NCI-H226 (cell line): ENCODE data around the gene AGK.
A peak's percentile ranks its signal among the peaks of the same experiment; 100 is the strongest.
"Not testable (repeated sequence)": the region's sequence is repeated elsewhere in the genome, so short reads cannot be mapped to it uniquely, and the experiment has no call there.

Source experiments
- DNase-seq: peaks from one replicate; pipeline ENCODE4 v3.0.0-alpha.2; 2015

Gene AGK

GRCh38 chr7:141557360-141557759 lies 6.2 kb downstream of the AGK start:
- no peak for DNase-seq

DNA sequence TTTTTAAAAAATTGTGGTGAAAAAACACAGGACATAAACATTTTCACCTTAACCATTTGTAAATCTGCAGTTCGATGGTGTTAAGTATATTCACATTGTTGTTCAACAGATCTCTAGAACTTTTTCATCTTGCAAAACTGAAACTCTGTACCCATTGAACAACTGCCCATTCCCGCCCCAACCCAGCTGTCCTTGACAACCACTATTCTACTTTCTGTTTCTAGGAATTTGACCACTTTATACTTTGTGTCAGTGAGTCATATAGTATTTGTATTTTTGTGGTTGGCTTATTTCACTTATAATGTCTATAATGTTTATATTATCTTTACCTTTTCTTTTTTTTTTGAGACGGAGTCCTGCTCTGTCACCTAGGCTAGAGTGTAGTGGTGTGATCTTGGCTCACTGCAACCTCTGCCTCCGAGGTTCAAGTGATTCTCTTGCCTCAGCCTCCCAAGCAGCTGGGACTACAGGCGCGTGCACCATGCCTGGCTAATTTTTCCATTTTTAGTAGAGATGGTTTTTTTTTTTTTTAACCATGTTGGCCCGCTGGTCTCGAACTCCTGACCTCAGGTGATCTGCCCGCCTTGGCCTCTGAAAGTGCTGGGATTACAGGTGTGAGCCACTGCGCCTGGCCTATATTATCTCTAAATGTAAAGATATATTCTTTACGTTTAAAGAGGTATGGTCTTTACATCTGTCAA lies 6.8 kb downstream of the AGK start:
- DNase-seq: not testable (repeated sequence)

DNA sequence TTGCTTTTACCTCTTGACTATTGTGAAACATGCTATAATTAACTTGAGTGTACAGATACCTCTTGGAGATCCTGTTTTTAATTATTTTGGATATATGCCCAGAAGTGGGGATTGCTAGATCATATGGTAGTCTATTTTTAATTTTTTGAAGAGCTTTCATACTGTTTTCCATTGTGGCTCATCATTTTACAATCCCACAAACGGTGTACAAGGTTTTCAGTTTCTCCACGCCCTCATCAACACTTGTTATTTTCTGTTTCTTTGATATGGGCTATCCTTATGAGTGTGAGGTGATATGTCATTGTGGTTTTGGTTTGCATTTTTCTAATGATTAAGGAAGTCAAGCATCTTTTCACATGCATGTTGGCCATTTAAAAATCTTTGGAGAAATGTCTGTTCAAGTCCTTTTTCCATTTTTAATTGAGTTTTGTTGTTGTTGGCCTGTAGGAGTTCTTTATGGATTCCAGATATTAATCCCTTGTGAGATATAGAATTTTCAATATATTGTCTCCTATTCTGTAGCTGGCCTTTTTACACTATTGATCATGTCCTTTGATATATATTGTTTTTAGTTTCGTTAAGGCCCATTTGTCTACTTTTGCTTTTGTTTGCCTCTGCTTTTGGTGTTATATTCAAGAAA lies 7.5 kb downstream of the AGK start:
- DNase-seq: no peak

DNA sequence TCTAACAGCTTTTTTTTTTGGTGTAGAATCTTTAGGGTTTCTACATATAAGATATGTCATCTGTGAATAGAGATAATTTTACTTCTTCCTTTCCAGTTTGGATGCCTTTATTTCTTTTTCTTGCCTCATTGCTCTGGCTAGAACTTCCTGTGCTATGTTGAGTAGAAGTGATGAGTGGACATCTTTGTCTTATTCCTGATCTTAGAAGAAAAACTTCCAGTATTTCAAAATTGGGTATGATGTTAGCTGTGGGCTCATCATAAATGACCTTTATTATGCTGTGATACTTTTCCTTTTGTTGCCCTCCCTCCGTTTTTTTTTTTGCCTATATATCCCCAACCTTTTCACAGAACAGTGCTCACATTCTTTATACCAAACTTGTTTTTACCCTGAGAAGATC lies 8.8 kb downstream of the AGK start:
- DNase-seq: no peak

GRCh38 chr7:141562036-141562435 lies 10.8 kb downstream of the AGK start:
- no peak for DNase-seq

GRCh38 chr7:141562543-141562942 lies 11.3 kb downstream of the AGK start:
- no peak for DNase-seq

DNA sequence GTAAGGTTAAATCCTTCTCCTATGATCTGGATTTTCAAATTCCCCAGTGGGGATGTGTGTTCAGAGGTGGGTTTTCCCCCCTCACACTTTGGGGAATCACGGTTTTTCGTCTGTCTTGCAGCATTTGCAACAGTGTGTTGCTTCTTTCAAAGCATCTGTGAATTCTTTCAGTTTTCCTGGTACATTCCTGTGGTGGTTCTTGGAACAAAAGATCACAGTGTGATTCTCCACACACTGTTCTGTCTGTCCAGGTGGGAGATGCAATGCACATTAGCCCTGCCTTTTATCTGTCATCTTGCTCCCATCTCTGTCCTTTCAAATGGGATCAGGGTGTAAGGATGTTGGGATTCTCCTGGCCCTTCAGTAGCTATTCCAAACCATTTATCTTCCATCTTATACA lies 11.8 kb downstream of the AGK start:
- no peak for DNase-seq

DNA sequence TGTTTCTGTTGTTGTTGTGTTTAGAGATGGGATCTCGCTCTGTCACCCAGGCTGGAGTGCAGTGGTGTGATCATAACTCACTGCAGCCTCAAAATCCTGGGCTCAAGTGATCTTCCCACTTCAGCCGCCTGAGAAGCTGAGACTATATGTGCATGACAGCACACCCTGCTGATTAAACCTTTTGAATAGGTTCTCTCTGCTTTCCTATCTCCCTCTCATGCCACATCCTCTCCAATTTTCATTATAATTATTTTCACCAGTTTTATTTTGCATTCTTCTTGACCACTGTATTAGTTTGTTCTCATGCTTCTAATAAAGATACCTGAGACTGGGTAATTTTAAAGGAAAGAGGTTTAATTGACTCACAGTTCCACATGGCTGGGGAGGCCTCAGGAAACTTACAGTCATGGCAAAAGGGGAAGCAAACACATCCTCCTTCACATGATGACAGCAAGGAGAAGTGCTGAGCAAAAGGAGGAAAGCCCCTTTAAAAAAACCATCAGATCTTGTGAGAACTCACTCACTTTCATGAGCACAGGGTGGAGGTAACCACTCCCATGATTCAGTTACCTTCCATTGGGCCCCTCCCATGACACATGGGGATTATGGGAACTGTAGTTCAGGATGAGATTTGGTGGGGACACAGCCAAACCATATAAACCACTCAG lies 12.9 kb downstream of the AGK start:
- no peak for DNase-seq

GRCh38 chr7:141567432-141567831 lies 16.2 kb downstream of the AGK start:
- no peak for DNase-seq

DNA sequence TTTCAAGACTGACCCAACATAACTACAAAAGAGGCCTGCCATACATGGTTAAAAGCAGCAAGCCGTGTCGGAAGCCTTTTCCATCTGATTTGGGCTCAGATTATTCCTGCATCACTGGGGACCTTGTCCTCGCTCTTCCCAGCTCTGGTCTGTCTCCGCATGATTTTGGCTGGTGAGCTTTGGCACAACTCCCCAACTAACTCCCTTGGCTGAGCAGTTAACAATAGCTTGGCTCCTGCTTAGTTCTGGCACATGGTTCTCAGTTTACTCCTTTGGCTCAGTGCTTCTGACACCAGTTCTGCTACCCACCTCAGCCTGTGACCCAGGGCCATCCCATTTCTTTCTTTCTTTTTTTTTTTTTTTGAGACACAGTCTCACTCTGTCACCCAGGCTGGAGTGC lies 17.0 kb downstream of the AGK start:
- no peak for DNase-seq

DNA sequence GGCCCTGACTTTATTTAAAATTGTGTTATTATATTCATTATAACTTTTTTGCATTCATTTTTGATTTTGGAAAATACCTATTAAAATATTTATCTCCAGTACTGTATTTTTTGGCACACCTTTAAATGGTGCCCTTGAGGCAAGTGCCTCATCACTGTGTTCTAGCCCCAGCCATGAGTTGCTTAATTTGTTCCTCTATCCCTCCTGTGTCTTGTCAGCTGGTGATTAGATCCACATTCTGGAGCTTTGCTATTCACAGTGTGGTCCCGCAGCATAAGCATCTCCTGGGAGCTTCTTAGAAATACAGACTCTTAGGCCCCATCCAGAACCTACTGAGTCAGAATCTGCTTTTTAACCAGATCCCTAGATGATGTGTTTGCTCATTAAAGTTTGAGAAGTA lies 19.8 kb downstream of the AGK start:
- DNase-seq: no peak

DNA sequence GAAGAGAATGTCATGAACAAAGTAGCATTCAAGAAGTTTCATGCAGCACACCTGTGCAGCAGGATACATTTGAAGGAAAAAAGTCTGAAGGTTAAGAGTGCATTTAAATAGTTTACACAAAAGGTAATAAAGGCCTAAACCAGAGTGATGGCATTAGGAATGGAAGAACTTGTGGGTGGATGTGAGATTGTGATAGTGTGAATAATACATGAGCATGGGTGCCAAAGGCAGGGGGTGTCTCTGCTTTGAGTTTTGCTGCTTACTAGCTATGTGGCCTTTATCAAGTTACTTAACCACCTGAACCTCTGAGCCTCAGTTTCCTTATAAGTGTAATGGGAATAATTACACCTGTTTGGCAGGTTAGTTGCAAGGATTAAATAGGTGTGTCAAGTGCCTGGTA lies 21.0 kb downstream of the AGK start:
- DNase-seq: no peak

GRCh38 chr7:141573511-141573910 lies 22.3 kb downstream of the AGK start:
- DNase-seq: no peak

- no peak for DNase-seq
Measured at GRCh38 chr7:141575164-141575563, 24.0 kb downstream of the AGK start.

GRCh38 chr7:141575654-141576448 lies 24.6 kb downstream of the AGK start:
- no peak for DNase-seq

DNA sequence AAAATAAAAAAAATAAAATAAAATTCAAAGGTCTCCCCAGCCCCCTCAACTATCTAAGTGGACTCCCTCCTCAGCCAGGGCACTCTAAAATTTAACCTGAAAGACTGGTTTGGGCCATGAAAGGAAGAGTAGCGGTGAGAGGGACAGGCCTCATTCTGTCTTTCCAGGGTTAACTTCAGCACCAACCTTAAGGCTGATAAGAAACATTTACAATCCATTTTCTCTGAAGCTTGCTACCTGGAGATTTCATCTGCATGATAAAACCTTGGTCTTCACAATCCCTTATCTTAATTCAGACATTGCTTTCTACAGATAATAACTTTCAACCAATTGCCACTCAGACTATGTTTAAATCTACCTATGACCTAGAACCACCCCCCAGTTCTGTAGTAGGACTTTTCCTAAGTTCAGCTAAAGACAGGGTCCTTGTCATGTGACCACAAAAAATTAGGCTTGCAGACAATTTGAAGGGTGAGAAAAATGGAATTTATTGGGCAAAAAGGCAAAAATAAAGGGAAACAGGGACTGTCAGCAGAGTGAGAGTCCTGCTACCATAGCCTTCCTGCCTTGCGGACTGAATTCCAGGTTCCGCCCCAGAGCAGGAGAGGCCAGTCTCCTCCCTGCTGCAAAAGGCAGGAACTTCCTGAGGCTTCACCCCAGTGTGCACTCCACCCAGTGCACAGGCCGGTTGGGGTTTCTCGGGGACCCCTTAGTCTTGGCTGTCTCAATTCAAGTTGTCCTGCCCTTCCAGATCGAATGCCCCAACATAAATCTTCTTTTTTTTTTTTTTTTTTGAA lies 26.0 kb downstream of the AGK start:
- DNase-seq: no peak

DNA sequence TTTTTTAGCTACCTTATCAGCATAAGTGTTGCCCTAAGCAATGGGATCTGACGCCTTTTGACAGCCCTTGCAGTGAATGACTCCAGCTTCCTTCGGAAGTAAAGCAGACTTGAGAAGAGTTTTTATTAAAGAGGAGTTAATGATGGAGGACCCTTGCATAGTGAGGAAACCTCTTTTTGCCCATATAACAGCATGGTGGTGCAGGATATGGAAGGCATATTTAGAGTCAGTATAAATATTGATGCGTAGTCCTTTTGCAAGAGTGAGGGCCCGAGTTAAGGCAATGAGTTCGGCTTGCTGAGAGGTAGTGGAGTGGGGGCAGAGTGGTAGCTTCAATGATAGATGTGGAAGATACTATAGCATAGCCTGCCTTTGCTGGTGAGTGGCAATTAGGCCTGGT lies 28.7 kb downstream of the AGK start:
- DNase-seq: not testable (repeated sequence)

GRCh38 chr7:141582063-141582462 lies 30.9 kb downstream of the AGK start:
- DNase-seq: not testable (repeated sequence)

- DNase-seq: no peak
Measured at GRCh38 chr7:141584935-141585334, 33.7 kb downstream of the AGK start.

GRCh38 chr7:141585592-141586510 lies 34.6 kb downstream of the AGK start:
- peak; percentile 89 for DNase-seq

GRCh38 chr7:141586878-141587277 lies 35.7 kb downstream of the AGK start:
- DNase-seq: peak; percentile 42

GRCh38 chr7:141587304-141587703 lies 36.1 kb downstream of the AGK start:
- DNase-seq: no peak
